HepG2 (cell line): Measurements from ENCODE around the gene SLC12A9. TPM values are rescaled to one million over a fixed set of nuclear protein-coding genes. Genes with fewer than 3 reads are reported as not detected.

Source experiments
- CBX2 ChIP-seq, 2 experiments: fragments of 200-600 bp in 1 of 2; sonication (generic); formaldehyde crosslinking in 1 of 2; IDR thresholded peaks; 2 replicates each; pipeline versions ENCODE4 v1.7.0 to v1.8.1; 2018 to 2022; ENCODE audit warnings: low read depth in 2 of 2, low read length in 1 of 2, mild to moderate bottlenecking in 1 of 2, missing genetic modification reagents in 1 of 2
- HOXA3 ChIP-seq: sonication (generic); formaldehyde crosslinking; IDR thresholded peaks from 2 replicates; pipeline ENCODE4 v1.5.0; 2020; ENCODE audit warnings: missing genetic modification reagents
- HOXA5 ChIP-seq: sonication (generic); formaldehyde crosslinking; IDR thresholded peaks from 2 replicates; pipeline ENCODE4 v1.4.0; 2020; ENCODE audit warnings: missing genetic modification reagents
- PHF21A ChIP-seq: sonication (generic); formaldehyde crosslinking; IDR thresholded peaks from 2 replicates; pipeline ENCODE4 v1.5.0; 2020; ENCODE audit warnings: mild to moderate bottlenecking, missing genetic modification reagents
- RARA ChIP-seq: IDR thresholded peaks from 2 replicates; pipeline ENCODE4 v1.6.1; 2016; ENCODE audit warnings: missing genetic modification reagents, missing compliant biosample characterization
- SAFB2 ChIP-seq: sonication (generic); formaldehyde crosslinking; IDR thresholded peaks from 2 replicates; pipeline ENCODE4 v1.5.1; 2020; ENCODE audit warnings: missing genetic modification reagents, low read depth, mild to moderate bottlenecking, borderline replicate concordance
- TEAD3 ChIP-seq: optimal IDR thresholded peaks from 2 replicates; pipeline ENCODE3; 2016; ENCODE audit warnings: borderline replicate concordance
- U2AF1 ChIP-seq: fragments of 200-400 bp; formaldehyde crosslinking; optimal IDR thresholded peaks from 2 replicates; pipeline ENCODE3; 2017; ENCODE audit warnings: mild to moderate bottlenecking, low read depth, low read length
- polyA plus RNA-seq, 8 experiments: library from polyadenylated mRNA; depleted of rRNA in 3 of 8; stranded (reverse) in 7 of 8; unstranded in 1 of 8; fragments of >200 nt; fragmentation: Illumina TruSeq in 4 of 8; extraction: Trizol in 4 of 8; gene quantifications; 2 replicates each; pipeline versions ENCODE4 v1.2.1 to v1.2.3, GENCODE V29; 2011 to 2016; ENCODE audit warnings: low read depth in 4 of 8, missing spikeins in 1 of 8, mixed read lengths in 1 of 8; ENCODE audit not compliant: insufficient read depth in 1 of 8
- total RNA-seq, 5 experiments: library from RNA; depleted of rRNA; stranded (reverse); fragments of >200 nt; fragmentation: Illumina TruSeq; extraction: Trizol; gene quantifications; 2 replicates each; pipeline ENCODE4 v1.2.3, GENCODE V29; 2016; ENCODE audit warnings: low read depth in 1 of 5
- TF ChIP-seq, protein P1 (sequence below): sonication (generic); formaldehyde crosslinking; IDR thresholded peaks from 2 replicates; pipeline ENCODE4 v1.5.0; 2020; ENCODE audit warnings: mild to moderate bottlenecking, missing genetic modification reagents
- TF ChIP-seq, protein P2 (sequence below): sonication (generic); formaldehyde crosslinking; conservative IDR thresholded peaks from 2 replicates; pipeline ENCODE4 v1.8.1; 2023; ENCODE audit warnings: missing genetic modification reagents
- TF ChIP-seq, protein P3 (sequence below): sonication (generic); formaldehyde crosslinking; IDR thresholded peaks from 2 replicates; pipeline ENCODE4 v1.4.0; 2020; ENCODE audit warnings: missing genetic modification reagents
- TF ChIP-seq, protein P4 (sequence below): sonication (generic); formaldehyde crosslinking; IDR thresholded peaks from 2 replicates; pipeline ENCODE4 v1.8.0; 2022; ENCODE audit warnings: low read depth, missing genetic modification reagents
- TF ChIP-seq, protein P5 (sequence below), 2 experiments: sonication (generic) in 1 of 2; formaldehyde crosslinking in 1 of 2; IDR thresholded peaks; 2 replicates each; pipeline versions ENCODE4 v1.4.0 to v1.6.1; 2018 to 2020; ENCODE audit warnings: missing genetic modification reagents in 2 of 2, borderline replicate concordance in 1 of 2, low read depth in 1 of 2, mild to moderate bottlenecking in 1 of 2, missing biosample characterization in 1 of 2

The SLC12A9 gene
- total and polyA plus RNA-seq, 2 of the 13 experiments (the other 11 are each of a cell fraction or from before 2014, with no cell fraction given): 8.7 to 16.6 TPM

DNA sequence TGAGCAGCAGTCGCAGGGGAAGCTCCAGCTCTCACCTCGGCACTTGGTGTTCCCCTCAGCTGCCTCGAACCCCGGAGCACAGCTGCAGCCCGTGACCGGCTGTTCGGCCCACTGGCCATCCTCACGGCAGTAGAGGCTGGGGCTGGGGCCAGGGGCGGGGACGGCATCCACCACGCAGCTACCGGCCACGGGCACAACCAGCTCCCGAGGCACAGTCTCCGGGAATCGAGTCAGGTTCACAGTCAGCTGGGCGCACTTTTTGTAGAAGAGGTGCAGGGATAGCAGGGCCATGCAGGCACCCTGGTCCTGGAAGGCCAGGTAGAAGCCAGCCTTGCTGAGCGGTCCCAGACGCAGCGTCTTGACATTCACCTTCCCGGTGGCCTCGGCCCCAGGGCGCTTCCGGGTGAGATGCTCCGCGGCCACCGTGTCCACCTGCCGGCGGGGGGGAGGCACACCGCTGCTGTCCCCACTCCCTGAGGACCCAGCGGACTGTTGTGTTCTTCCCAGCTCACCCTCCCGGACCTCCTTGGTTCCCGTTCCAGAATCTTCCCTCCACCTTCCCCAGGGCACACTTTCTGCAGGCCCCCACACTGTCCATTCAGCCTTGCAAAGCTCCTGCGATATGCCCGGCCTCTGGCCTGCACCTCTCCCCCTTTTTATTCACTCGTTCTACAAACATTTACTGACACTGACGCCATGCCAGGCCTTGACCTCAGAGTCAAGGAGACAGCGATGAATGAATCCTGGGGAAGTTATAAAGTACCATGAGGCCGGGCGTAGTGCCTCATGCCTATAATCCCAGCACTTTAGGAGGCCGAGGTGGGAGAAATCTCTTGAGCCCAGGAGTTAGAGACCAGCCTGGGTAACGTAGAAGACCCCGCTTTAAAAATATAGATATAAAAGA is 30.0 kb upstream of the SLC12A9 start (continued):
- TF ChIP-seq RARA (peak; percentile 45; the same call in 1 of the 2 replicates), PHF21A (CRISPR knock-in tag) (no peak), U2AF1 (no peak), HOXA5 (CRISPR knock-in tag) (no peak), TEAD3 (CRISPR knock-in tag) (no peak), HOXA3 (peak; percentile 29; the same call in 1 of the 2 replicates), SAFB2 (CRISPR knock-in tag) (no peak), CBX2 (IDR thresholded peaks at IDR 0.05; ENCODE audit: low read depth, low read length) (no peak), CBX2 (CRISPR knock-in tag; IDR thresholded peaks at IDR 0.05; ENCODE audit: low read depth) (no peak)
- TF ChIP-seq, protein P1, sequence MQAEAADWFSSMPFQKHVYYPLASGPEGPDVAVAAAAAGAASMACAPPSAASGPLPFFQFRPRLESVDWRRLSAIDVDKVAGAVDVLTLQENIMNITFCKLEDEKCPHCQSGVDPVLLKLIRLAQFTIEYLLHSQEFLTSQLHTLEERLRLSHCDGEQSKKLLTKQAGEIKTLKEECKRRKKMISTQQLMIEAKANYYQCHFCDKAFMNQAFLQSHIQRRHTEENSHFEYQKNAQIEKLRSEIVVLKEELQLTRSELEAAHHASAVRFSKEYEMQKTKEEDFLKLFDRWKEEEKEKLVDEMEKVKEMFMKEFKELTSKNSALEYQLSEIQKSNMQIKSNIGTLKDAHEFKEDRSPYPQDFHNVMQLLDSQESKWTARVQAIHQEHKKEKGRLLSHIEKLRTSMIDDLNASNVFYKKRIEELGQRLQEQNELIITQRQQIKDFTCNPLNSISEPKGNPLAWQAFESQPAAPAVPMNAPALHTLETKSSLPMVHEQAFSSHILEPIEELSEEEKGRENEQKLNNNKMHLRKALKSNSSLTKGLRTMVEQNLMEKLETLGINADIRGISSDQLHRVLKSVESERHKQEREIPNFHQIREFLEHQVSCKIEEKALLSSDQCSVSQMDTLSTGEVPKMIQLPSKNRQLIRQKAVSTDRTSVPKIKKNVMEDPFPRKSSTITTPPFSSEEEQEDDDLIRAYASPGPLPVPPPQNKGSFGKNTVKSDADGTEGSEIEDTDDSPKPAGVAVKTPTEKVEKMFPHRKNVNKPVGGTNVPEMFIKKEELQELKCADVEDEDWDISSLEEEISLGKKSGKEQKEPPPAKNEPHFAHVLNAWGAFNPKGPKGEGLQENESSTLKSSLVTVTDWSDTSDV (CRISPR knock-in tag): no peak
- TF ChIP-seq, protein P2, sequence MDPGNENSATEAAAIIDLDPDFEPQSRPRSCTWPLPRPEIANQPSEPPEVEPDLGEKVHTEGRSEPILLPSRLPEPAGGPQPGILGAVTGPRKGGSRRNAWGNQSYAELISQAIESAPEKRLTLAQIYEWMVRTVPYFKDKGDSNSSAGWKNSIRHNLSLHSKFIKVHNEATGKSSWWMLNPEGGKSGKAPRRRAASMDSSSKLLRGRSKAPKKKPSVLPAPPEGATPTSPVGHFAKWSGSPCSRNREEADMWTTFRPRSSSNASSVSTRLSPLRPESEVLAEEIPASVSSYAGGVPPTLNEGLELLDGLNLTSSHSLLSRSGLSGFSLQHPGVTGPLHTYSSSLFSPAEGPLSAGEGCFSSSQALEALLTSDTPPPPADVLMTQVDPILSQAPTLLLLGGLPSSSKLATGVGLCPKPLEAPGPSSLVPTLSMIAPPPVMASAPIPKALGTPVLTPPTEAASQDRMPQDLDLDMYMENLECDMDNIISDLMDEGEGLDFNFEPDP (CRISPR knock-in tag): no peak
- TF ChIP-seq, protein P3, sequence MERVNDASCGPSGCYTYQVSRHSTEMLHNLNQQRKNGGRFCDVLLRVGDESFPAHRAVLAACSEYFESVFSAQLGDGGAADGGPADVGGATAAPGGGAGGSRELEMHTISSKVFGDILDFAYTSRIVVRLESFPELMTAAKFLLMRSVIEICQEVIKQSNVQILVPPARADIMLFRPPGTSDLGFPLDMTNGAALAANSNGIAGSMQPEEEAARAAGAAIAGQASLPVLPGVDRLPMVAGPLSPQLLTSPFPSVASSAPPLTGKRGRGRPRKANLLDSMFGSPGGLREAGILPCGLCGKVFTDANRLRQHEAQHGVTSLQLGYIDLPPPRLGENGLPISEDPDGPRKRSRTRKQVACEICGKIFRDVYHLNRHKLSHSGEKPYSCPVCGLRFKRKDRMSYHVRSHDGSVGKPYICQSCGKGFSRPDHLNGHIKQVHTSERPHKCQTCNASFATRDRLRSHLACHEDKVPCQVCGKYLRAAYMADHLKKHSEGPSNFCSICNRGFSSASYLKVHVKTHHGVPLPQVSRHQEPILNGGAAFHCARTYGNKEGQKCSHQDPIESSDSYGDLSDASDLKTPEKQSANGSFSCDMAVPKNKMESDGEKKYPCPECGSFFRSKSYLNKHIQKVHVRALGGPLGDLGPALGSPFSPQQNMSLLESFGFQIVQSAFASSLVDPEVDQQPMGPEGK (CRISPR knock-in tag): no peak
- TF ChIP-seq, protein P4, sequence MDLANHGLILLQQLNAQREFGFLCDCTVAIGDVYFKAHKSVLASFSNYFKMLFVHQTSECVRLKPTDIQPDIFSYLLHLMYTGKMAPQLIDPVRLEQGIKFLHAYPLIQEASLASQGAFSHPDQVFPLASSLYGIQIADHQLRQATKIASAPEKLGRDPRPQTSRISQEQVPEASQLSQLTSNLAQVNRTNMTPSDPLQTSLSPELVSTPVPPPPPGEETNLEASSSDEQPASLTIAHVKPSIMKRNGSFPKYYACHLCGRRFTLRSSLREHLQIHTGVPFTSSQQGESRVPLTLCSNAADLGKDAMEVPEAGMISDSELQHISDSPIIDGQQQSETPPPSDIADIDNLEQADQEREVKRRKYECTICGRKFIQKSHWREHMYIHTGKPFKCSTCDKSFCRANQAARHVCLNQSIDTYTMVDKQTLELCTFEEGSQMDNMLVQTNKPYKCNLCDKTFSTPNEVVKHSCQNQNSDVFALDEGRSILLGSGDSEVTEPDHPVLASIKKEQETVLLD (CRISPR knock-in tag): no peak
- TF ChIP-seq, protein P5, sequence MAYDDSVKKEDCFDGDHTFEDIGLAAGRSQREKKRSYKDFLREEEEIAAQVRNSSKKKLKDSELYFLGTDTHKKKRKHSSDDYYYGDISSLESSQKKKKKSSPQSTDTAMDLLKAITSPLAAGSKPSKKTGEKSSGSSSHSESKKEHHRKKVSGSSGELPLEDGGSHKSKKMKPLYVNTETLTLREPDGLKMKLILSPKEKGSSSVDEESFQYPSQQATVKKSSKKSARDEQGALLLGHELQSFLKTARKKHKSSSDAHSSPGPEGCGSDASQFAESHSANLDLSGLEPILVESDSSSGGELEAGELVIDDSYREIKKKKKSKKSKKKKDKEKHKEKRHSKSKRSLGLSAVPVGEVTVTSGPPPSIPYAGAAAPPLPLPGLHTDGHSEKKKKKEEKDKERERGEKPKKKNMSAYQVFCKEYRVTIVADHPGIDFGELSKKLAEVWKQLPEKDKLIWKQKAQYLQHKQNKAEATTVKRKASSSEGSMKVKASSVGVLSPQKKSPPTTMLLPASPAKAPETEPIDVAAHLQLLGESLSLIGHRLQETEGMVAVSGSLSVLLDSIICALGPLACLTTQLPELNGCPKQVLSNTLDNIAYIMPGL (CRISPR knock-in tag; IDR thresholded peaks at IDR 0.05; ENCODE audit: borderline replicate concordance in 1 of 2, low read depth in 1 of 2): no peak
